SK-N-SH (cell line): ENCODE measurements around the gene CIPC. TPM values are rescaled to one million over a fixed set of nuclear protein-coding genes. Genes with fewer than 3 reads are reported as not detected.

Experiments used
- CTCF ChIA-PET: fragments of 300-600, 350-600 bp; formaldehyde crosslinking; extraction: SDS; loops from one replicate; lab custom pipeline; 2021; lab: Yijun Ruan, JAX
- POLR2A ChIA-PET: fragments of 350-600 bp; sonication (Branson Sonifier 250); formaldehyde crosslinking; extraction: SDS; loops from one replicate; lab custom pipeline; 2020; ENCODE audit warnings: antibody characterized with exemption, inconsistent platforms; lab: Yijun Ruan, JAX
- DNase-seq: peaks from one replicate; pipeline ENCODE4 v3.0.0; 2012
- H2AFZ ChIP-seq: fragments of 200-600 bp; sonication (generic); 2 replicates; pipeline ENCODE4 v1.8.1; 2016; ENCODE audit warnings: antibody characterized with exemption, mild to moderate bottlenecking, low read depth
- H3F3A ChIP-seq: fragments of 200-600 bp; sonication (generic); replicated peaks from 2 replicates; pipeline ENCODE3; 2016; ENCODE audit warnings: antibody characterized with exemption, mild to moderate bottlenecking; ENCODE audit not compliant: insufficient read depth
- H3K27ac ChIP-seq, 2 experiments: fragments of 200-500 bp in 1 of 2; fragments of 200-600 bp in 1 of 2; sonication (Bioruptor generic) in 1 of 2; sonication (generic), shearing (Covaris generic) in 1 of 2; 2 replicates each; pipeline versions ENCODE4 v1.5.1 to v1.6.1; 2014 to 2016; ENCODE audit warnings: low read depth in 2 of 2, inconsistent platforms in 1 of 2, low read length in 1 of 2, mild to moderate bottlenecking in 1 of 2, mixed read lengths in 1 of 2
- H3K27me3 ChIP-seq: fragments of 200-600 bp; sonication (generic), shearing (Covaris generic); 2 replicates; pipeline ENCODE4 v1.6.1; 2016; ENCODE audit warnings: mixed run types; ENCODE audit not compliant: insufficient read depth
- H3K36me3 ChIP-seq, 2 experiments: fragments of 200-500 bp in 1 of 2; fragments of 200-600 bp in 1 of 2; sonication (Bioruptor generic) in 1 of 2; sonication (generic) in 1 of 2; replicated peaks in 1 of 2; 2 replicates each; pipeline versions ENCODE3 to v1.5.1; 2014 to 2016; ENCODE audit warnings: low read length in 1 of 2, mild to moderate bottlenecking in 1 of 2; ENCODE audit not compliant: insufficient read depth in 2 of 2, control insufficient read depth in 1 of 2
- H3K4me1 ChIP-seq, 2 experiments: fragments of 200-500 bp in 1 of 2; fragments of 200-600 bp in 1 of 2; sonication (Bioruptor generic) in 1 of 2; sonication (generic), shearing (Covaris generic) in 1 of 2; 2 replicates each; pipeline versions ENCODE4 v1.5.1 to v1.6.1; 2014 to 2016; ENCODE audit warnings: low read depth in 1 of 2, low read length in 1 of 2, mixed run types in 1 of 2; ENCODE audit not compliant: insufficient read depth in 2 of 2, control insufficient read depth in 1 of 2
- H3K4me2 ChIP-seq: fragments of 200-600 bp; sonication (generic), shearing (Covaris generic); 2 replicates; pipeline ENCODE4 v1.6.1; 2017; ENCODE audit warnings: mixed run types
- H3K4me3 ChIP-seq, 2 experiments: fragments of 200-500 bp in 1 of 2; fragments of 200-600 bp in 1 of 2; sonication (Bioruptor generic) in 1 of 2; sonication (generic), shearing (Covaris generic) in 1 of 2; 2 replicates each; pipeline versions ENCODE4 v1.5.1 to v1.8.1; 2014 to 2016; ENCODE audit warnings: low read depth in 2 of 2, inconsistent platforms in 1 of 2, low read length in 1 of 2, mild to moderate bottlenecking in 1 of 2, mixed read lengths in 1 of 2, moderate library complexity in 1 of 2
- H3K79me2 ChIP-seq: fragments of 200-600 bp; sonication (generic); 2 replicates; pipeline ENCODE4 v1.8.1; 2017; ENCODE audit warnings: mild to moderate bottlenecking; ENCODE audit not compliant: insufficient read depth
- H3K9ac ChIP-seq: fragments of 200-600 bp; sonication (generic); 2 replicates; pipeline ENCODE4 v1.6.1; 2017; ENCODE audit warnings: mixed run types
- H3K9me2 ChIP-seq: fragments of 200-600 bp; sonication (generic); 2 replicates; pipeline ENCODE4 v1.6.1; 2017; ENCODE audit warnings: mixed run types
- H3K9me3 ChIP-seq: fragments of 200-600 bp; sonication (generic); 2 replicates; pipeline ENCODE4 v1.6.1; 2017; ENCODE audit warnings: mixed run types, mild to moderate bottlenecking, moderate library complexity
- H4K20me1 ChIP-seq: fragments of 200-600 bp; sonication (generic); 2 replicates; pipeline ENCODE4 v1.6.1; 2017; ENCODE audit warnings: mild to moderate bottlenecking, mixed run types; ENCODE audit not compliant: insufficient read depth
- EP300 ChIP-seq, 2 experiments: IDR thresholded peaks; 2 replicates each; pipeline versions ENCODE4 v1.4.0 to v1.6.1; 2012; ENCODE audit warnings: borderline replicate concordance in 1 of 2, low read depth in 1 of 2, low read length in 1 of 2
- FOSL2 ChIP-seq: IDR thresholded peaks from 2 replicates; pipeline ENCODE4 v1.4.0; 2012; ENCODE audit warnings: low read depth, mild to moderate bottlenecking, moderate library complexity, borderline replicate concordance
- FOXM1 ChIP-seq: IDR thresholded peaks from 2 replicates; pipeline ENCODE4 v1.4.0; 2012; ENCODE audit warnings: low read depth, mild to moderate bottlenecking
- GATA2 ChIP-seq: sonication (generic); formaldehyde crosslinking; IDR thresholded peaks from 2 replicates; pipeline ENCODE4 v1.5.0; 2020; ENCODE audit warnings: mild to moderate bottlenecking, missing genetic modification reagents
- MEF2A ChIP-seq: IDR thresholded peaks from 2 replicates; pipeline ENCODE4 v1.4.0; 2012; ENCODE audit warnings: low read depth, borderline replicate concordance
- NFIC ChIP-seq: IDR thresholded peaks from 2 replicates; pipeline ENCODE4 v1.4.0; 2012; ENCODE audit warnings: borderline replicate concordance
- NRF1 ChIP-seq: IDR thresholded peaks from 2 replicates; pipeline ENCODE4 v1.6.1; 2012; ENCODE audit warnings: low read depth, mild to moderate bottlenecking, low read length
- POLR2AphosphoS5 ChIP-seq: IDR thresholded peaks from 2 replicates; pipeline ENCODE4 v1.6.1; 2012; ENCODE audit warnings: low read depth, low read length
- RFX5 ChIP-seq: IDR thresholded peaks from 2 replicates; pipeline ENCODE4 v1.6.1; 2012; ENCODE audit warnings: mild to moderate bottlenecking, improper control_type of control experiment, low read length
- SIN3A ChIP-seq: IDR thresholded peaks from 2 replicates; pipeline ENCODE4 v1.6.1; 2012; ENCODE audit warnings: low read depth, mild to moderate bottlenecking, low read length, moderate library complexity, borderline replicate concordance
- SMC3 ChIP-seq: IDR thresholded peaks from 2 replicates; pipeline ENCODE4 v1.6.1; 2012; ENCODE audit warnings: low read depth, low read length, improper control_type of control experiment
- TAF1 ChIP-seq: IDR thresholded peaks from 2 replicates; pipeline ENCODE4 v1.6.1; 2012; ENCODE audit warnings: low read depth, mild to moderate bottlenecking, low read length, moderate library complexity, borderline replicate concordance
- TCF12 ChIP-seq: IDR thresholded peaks from 2 replicates; pipeline ENCODE4 v1.4.0; 2012
- TEAD4 ChIP-seq: IDR thresholded peaks from 2 replicates; pipeline ENCODE4 v1.4.0; 2012; ENCODE audit warnings: mild to moderate bottlenecking, borderline replicate concordance; ENCODE audit not compliant: insufficient read depth
- YY1 ChIP-seq: IDR thresholded peaks from 2 replicates; pipeline ENCODE4 v1.4.0; 2012; ENCODE audit warnings: low read depth, mild to moderate bottlenecking
- WGBS: methylation state at CpG from one replicate; pipeline ENCODE4 v1.1.6; 2017; ENCODE audit warnings: low lambda C conversion rate; 5-methylcytosine and 5-hydroxymethylcytosine counted together
- polyA plus RNA-seq, 3 experiments: library from polyadenylated mRNA; depleted of rRNA; stranded (reverse); fragments of >200 nt; gene quantifications; 2 replicates each; pipeline ENCODE4 v1.2.3, GENCODE V29; 2012
- TF ChIP-seq, protein P1 (sequence below): fragments of 150-350 bp; IDR thresholded peaks from 2 replicates; pipeline ENCODE4 v1.6.1; 2017; ENCODE audit warnings: antibody characterized with exemption, low read length, low read depth, borderline replicate concordance
- TF ChIP-seq, protein P2 (sequence below): IDR thresholded peaks from 2 replicates; pipeline ENCODE4; 2012
- TF ChIP-seq, protein P3 (sequence below): IDR thresholded peaks from 2 replicates; pipeline ENCODE4 v1.4.0; 2012; ENCODE audit warnings: low read depth, borderline replicate concordance
- TF ChIP-seq, protein P4 (sequence below): fragments of 150-350 bp; IDR thresholded peaks from 2 replicates; pipeline ENCODE4 v1.6.1; 2016; ENCODE audit warnings: mild to moderate bottlenecking, low read depth, low read length

The CIPC gene
- polyA plus RNA-seq, 1 of the 3 experiments (the other 2 are of a cell fraction) = 6.5 TPM

DNA sequence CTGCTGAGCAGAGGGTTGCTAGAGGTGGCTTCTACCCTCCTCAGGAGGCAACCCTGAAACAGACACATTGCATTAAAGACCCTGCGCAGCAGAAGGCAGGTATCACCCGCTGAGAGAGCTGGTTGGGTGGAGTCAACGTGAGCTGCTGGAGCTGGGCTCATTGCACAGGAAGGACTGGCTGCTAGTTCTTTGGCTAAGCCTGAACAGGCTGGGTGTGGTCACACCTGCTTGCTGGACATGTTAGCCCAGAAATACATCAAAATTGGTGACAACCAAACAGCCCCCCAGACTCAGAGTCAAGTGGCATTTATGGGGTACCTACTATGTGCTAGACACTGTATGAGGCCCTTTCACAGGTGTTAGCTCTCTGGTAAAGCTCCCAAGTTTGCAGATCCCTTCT is 35.8 kb upstream of the CIPC start:
- ChIA-PET CTCF (interaction anchor here (0.8 to 18.3 kb wide), 7 partner anchors 8 to 190 kb away, joined by 3 to 764 read pairs (median 10); no protein-coding TSS in a partner anchor), POLR2A (no interaction called here)
- no peak for DNase-seq
- H3K9me2 ChIP-seq = no peaks in the 10 kb centered on the region
- no peak overlapping the region for H3K4me2 ChIP-seq
- TF ChIP-seq TAF1 (no peak), GATA2 (CRISPR knock-in tag) (no peak), EP300 (IDR thresholded peaks at IDR 0.05; ENCODE audit: borderline replicate concordance in 1 of 2, low read depth in 1 of 2, low read length in 1 of 2) (no peak), YY1 (no peak), FOXM1 (no peak), TCF12 (no peak), FOSL2 (no peak), SMC3 (no peak), RFX5 (no peak)
- TF ChIP-seq, protein P1, sequence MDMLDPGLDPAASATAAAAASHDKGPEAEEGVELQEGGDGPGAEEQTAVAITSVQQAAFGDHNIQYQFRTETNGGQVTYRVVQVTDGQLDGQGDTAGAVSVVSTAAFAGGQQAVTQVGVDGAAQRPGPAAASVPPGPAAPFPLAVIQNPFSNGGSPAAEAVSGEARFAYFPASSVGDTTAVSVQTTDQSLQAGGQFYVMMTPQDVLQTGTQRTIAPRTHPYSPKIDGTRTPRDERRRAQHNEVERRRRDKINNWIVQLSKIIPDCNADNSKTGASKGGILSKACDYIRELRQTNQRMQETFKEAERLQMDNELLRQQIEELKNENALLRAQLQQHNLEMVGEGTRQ = no peak
- TF ChIP-seq, protein P2, sequence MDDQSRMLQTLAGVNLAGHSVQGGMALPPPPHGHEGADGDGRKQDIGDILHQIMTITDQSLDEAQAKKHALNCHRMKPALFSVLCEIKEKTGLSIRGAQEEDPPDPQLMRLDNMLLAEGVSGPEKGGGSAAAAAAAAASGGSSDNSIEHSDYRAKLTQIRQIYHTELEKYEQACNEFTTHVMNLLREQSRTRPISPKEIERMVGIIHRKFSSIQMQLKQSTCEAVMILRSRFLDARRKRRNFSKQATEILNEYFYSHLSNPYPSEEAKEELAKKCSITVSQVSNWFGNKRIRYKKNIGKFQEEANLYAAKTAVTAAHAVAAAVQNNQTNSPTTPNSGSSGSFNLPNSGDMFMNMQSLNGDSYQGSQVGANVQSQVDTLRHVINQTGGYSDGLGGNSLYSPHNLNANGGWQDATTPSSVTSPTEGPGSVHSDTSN = no peak
- no peak overlapping the region for H3K27ac ChIP-seq
- H3K36me3 ChIP-seq = no peaks in the 10 kb centered on the region
- no peak overlapping the region for H3K9ac ChIP-seq
- H4K20me1 ChIP-seq = no peaks in the 10 kb centered on the region
- peaks cover 3 to 24% of the 10 kb centered on the region in 2 experiments; a peak in 2 of 4 replicates for H3K4me1 ChIP-seq
- 96% methylated on average over 3 of the region's 3 CpGs for WGBS
- no peak overlapping the region for H3K4me3 ChIP-seq
- no peaks in the 10 kb centered on the region for H3K27me3 ChIP-seq
- no peak overlapping the region for H2AFZ ChIP-seq
- H3K79me2 ChIP-seq = no peaks in the 10 kb centered on the region
- H3K9me3 ChIP-seq = no peaks in the 10 kb centered on the region
- no peaks in the 10 kb centered on the region for H3F3A ChIP-seq

DNA sequence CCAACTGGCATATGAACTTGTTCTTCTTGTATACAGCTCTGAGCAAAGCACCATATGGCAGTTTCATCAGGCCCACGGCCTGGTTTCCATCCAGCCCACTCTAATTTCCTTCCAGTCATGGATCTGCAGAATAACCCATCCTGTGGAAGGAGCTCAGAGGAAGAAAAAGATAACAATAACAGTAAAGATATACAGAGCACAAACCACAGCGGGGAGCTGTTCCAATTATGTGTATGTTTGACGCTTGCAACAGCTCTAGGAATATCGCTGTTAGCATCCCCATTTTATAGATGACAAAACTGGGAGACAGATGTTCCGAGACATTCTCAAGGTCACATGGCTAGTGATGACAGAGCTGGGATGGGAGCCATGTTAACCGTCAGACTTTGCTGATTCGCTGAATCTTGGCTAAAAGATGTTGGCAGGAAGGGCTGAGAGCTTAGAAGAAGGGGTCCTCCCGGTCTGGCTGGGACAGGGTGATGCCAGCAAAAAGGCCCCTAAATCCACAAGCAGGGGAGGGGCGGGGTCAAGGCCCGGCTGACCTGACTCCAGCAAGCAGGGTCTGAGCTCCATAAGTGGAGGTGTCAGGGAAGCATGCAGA is 34.4 kb upstream of the CIPC start:
- no peaks in the 10 kb centered on the region for H3K79me2 ChIP-seq
- no peaks in the 10 kb centered on the region for H3K9me2 ChIP-seq
- H3K4me2 ChIP-seq = no peak overlapping the region
- no peak overlapping the region for H3K9ac ChIP-seq
- no peak overlapping the region for H3K27ac ChIP-seq
- 80% methylated on average over 8 of the region's 10 CpGs for WGBS
- DNase-seq = no peak
- no peak overlapping the region for H3K4me3 ChIP-seq
- no peaks in the 10 kb centered on the region for H4K20me1 ChIP-seq
- H3K36me3 ChIP-seq = no peaks in the 10 kb centered on the region
- TF ChIP-seq YY1 (no peak), GATA2 (CRISPR knock-in tag) (no peak), SMC3 (no peak), SIN3A (no peak), NFIC (no peak), MEF2A (no peak), NRF1 (no peak), POLR2AphosphoS5 (no peak), TEAD4 (no peak)
- TF ChIP-seq, protein P3, sequence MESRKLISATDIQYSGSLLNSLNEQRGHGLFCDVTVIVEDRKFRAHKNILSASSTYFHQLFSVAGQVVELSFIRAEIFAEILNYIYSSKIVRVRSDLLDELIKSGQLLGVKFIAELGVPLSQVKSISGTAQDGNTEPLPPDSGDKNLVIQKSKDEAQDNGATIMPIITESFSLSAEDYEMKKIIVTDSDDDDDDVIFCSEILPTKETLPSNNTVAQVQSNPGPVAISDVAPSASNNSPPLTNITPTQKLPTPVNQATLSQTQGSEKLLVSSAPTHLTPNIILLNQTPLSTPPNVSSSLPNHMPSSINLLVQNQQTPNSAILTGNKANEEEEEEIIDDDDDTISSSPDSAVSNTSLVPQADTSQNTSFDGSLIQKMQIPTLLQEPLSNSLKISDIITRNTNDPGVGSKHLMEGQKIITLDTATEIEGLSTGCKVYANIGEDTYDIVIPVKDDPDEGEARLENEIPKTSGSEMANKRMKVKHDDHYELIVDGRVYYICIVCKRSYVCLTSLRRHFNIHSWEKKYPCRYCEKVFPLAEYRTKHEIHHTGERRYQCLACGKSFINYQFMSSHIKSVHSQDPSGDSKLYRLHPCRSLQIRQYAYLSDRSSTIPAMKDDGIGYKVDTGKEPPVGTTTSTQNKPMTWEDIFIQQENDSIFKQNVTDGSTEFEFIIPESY = no peak
- TF ChIP-seq, protein P4, sequence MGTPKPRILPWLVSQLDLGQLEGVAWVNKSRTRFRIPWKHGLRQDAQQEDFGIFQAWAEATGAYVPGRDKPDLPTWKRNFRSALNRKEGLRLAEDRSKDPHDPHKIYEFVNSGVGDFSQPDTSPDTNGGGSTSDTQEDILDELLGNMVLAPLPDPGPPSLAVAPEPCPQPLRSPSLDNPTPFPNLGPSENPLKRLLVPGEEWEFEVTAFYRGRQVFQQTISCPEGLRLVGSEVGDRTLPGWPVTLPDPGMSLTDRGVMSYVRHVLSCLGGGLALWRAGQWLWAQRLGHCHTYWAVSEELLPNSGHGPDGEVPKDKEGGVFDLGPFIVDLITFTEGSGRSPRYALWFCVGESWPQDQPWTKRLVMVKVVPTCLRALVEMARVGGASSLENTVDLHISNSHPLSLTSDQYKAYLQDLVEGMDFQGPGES = no peak
- TF ChIP-seq, protein P1 = no peak
- ChIA-PET CTCF (interaction anchor here (1.1 to 18.3 kb wide), 8 partner anchors 10 to 354 kb away, joined by 3 to 764 read pairs (median 7); no protein-coding TSS in a partner anchor), POLR2A (interaction anchor here (1.0 to 1.1 kb wide), 2 partner anchors 117 to 144 kb away, joined by 3 to 4 read pairs; no protein-coding TSS in a partner anchor)
- H3K4me1 ChIP-seq = peaks cover 3 to 20% of the 10 kb centered on the region in 2 experiments; a peak in 2 of 4 replicates
- H2AFZ ChIP-seq = no peak overlapping the region
- no peaks in the 10 kb centered on the region for H3K27me3 ChIP-seq
- H3K9me3 ChIP-seq = no peaks in the 10 kb centered on the region
- no peaks in the 10 kb centered on the region for H3F3A ChIP-seq
